Prostate gland (tissue), 2 donors: ENCODE data around the gene ZNF396.

Experiments used
- CTCF ChIP-seq, 4 experiments: fragments of 200-600 bp in 2 of 4; fragments of 450-650 bp in 2 of 4; sonication (generic) in 2 of 4; IDR thresholded peaks; 1 replicate in 3 of 4; 2 replicates in 1 of 4; pipeline ENCODE4 v1.5.1; 2016 to 2019; ENCODE audit warnings: antibody characterized with exemption in 4 of 4, mild to moderate bottlenecking in 2 of 4, moderate library complexity in 2 of 4
- POLR2AphosphoS5 ChIP-seq: sonication (generic); formaldehyde crosslinking; IDR thresholded peaks from one replicate; pipeline ENCODE4 v1.6.1; 2017; ENCODE audit warnings: antibody characterized with exemption

- TF ChIP-seq POLR2AphosphoS5, result no peak
- no peak for TF ChIP-seq CTCF (IDR thresholded peaks at IDR 0.05)
Observed at GRCh38 chr18:35369126-35369525, 8.0 kb downstream of the ZNF396 start.
